ENCODE measurements around the gene SSPN. TPM values are rescaled to one million over a fixed set of nuclear protein-coding genes. Genes with fewer than 3 reads are reported as not detected.

SSPN gene
- total and polyA plus RNA-seq, 4 donors: 1.2 to 11.4 (median 6.2) TPM

DNA sequence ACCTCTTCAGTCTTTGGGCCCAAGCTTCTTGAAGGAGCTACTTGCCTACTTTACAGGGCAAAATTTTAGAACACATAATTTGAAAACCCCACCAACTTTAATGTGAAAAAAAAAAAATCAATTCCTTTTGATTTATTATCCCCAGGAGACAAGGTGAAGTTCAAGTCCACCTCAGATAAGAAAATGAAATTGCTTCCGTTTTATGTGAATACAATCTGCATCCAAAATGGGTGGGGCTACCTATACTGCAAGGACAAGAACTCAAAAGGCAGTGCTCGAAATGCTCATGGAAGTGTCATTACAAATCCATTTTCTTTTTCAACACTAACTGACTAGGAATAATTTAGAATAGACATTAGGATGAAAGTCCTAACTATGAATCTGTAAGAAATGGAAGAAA, 45.7 kb downstream of the SSPN start:
- TF ChIP-seq, protein P1, sequence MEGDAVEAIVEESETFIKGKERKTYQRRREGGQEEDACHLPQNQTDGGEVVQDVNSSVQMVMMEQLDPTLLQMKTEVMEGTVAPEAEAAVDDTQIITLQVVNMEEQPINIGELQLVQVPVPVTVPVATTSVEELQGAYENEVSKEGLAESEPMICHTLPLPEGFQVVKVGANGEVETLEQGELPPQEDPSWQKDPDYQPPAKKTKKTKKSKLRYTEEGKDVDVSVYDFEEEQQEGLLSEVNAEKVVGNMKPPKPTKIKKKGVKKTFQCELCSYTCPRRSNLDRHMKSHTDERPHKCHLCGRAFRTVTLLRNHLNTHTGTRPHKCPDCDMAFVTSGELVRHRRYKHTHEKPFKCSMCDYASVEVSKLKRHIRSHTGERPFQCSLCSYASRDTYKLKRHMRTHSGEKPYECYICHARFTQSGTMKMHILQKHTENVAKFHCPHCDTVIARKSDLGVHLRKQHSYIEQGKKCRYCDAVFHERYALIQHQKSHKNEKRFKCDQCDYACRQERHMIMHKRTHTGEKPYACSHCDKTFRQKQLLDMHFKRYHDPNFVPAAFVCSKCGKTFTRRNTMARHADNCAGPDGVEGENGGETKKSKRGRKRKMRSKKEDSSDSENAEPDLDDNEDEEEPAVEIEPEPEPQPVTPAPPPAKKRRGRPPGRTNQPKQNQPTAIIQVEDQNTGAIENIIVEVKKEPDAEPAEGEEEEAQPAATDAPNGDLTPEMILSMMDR (IDR thresholded peaks at IDR 0.05; ENCODE audit: control extremely low read depth, extremely low read depth): no peak

DNA sequence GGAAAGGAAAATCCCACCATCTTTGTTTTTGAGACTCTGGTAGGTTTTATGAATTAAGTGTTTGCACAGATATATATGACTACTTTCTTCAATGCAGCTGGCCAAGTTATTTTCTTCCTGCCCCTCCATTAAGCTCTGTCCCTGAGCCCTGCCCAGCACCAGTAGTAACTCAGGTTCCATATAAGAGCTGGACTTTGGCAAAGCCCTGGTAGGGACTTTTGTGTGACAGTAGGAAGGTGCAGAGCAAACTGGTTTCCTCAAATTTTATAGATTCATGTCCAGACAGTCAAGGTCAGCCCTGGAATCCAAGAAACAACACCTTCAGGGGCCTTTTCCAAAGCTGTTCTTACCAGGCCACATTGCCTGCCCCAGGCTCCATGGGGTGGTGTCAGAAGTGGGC, 47.3 kb downstream of the SSPN start:
- H3K36me3 ChIP-seq (ENCODE audit: control insufficient read depth in 4 of 4, insufficient read depth in 4 of 4, low read length in 4 of 4): no peaks in the 10 kb centered on the region

More for the DNA sequence above, 45.7 kb downstream of the SSPN start:
- Histone ChIP-seq H3K27me3 (ENCODE audit: control insufficient read depth in 3 of 3, insufficient read depth in 3 of 3, low read length in 2 of 3) (peaks cover 0 to 3% (median 0%) of the 10 kb centered on the region in 3 donors), H3K4me1 (ENCODE audit: control insufficient read depth in 5 of 5, insufficient read depth in 5 of 5, low read length in 5 of 5) (peaks cover 0 to 2% (median 0%) of the 10 kb centered on the region in 5 donors), H3K4me3 (no peak overlapping the region), H3K9me3 (ENCODE audit: control insufficient read depth in 4 of 4, insufficient read depth in 3 of 4, low read length in 3 of 4) (no peaks in the 10 kb centered on the region), H3K9ac (ENCODE audit: insufficient read depth in 1 of 2, low read length in 2 of 2) (no peak overlapping the region), H3K27ac (ENCODE audit: low read depth in 1 of 2, low read length in 1 of 2) (no peak overlapping the region), H3K36me3 (ENCODE audit: control insufficient read depth in 4 of 4, insufficient read depth in 4 of 4, low read length in 4 of 4) (no peaks in the 10 kb centered on the region)
- ATAC-seq (ENCODE audit: insufficient read depth, low FRiP score) (no peak), DNase-seq (no peak)
- 76 to 85% methylated on average over 2 of the region's 2 CpGs for WGBS, 2 donors

DNA sequence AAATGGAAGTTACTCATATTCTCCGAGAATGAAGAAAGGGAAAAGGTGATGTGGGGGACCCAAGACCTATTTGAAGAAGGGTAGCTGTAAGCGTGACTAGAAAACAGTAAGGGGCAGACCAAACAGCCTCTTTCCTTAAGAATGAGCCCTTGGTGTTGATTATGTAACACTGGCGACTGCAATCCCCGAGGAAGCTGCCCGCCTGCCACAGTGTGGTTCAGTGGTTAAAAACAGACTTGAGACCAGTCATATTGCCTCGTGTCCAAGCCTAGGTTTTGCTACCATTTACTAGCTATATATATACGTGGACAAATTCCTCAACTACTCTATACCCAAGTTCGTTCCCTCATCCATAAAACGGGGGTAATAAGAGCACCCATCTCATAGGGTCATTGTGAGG, 49.1 kb downstream of the SSPN start:
- no peak for DNase-seq
- WGBS, 2 donors: 45 to 67% methylated on average over 9 of the region's 9 CpGs
- H3K27me3 ChIP-seq (ENCODE audit: control insufficient read depth in 3 of 3, insufficient read depth in 3 of 3, low read length in 2 of 3): peaks cover 0 to 3% (median 0%) of the 10 kb centered on the region in 3 donors

More for the DNA sequence above, 47.3 kb downstream of the SSPN start:
- H3K9ac ChIP-seq (ENCODE audit: insufficient read depth in 1 of 2, low read length in 2 of 2): no peak overlapping the region
- peaks cover 0 to 2% (median 0%) of the 10 kb centered on the region in 5 donors for H3K4me1 ChIP-seq (ENCODE audit: control insufficient read depth in 5 of 5, insufficient read depth in 5 of 5, low read length in 5 of 5)
- no peak overlapping the region for H3K4me3 ChIP-seq
- TF ChIP-seq, protein P1 (IDR thresholded peaks at IDR 0.05; ENCODE audit: control extremely low read depth, extremely low read depth): no peak
- H3K27me3 ChIP-seq (ENCODE audit: control insufficient read depth in 3 of 3, insufficient read depth in 3 of 3, low read length in 2 of 3): peaks cover 0 to 3% (median 0%) of the 10 kb centered on the region in 3 donors
- DNase-seq: no peak
- H3K9me3 ChIP-seq (ENCODE audit: control insufficient read depth in 4 of 4, insufficient read depth in 3 of 4, low read length in 3 of 4): no peaks in the 10 kb centered on the region
- no peak for ATAC-seq (ENCODE audit: insufficient read depth, low FRiP score)
- no peak overlapping the region for H3K27ac ChIP-seq (ENCODE audit: low read depth in 1 of 2, low read length in 1 of 2)

More for the DNA sequence above, 49.1 kb downstream of the SSPN start:
- Histone ChIP-seq H3K9ac (ENCODE audit: insufficient read depth in 1 of 2, low read length in 2 of 2) (no peak overlapping the region), H3K27ac (ENCODE audit: low read depth in 1 of 2, low read length in 1 of 2) (no peak overlapping the region), H3K4me1 (ENCODE audit: control insufficient read depth in 5 of 5, insufficient read depth in 5 of 5, low read length in 5 of 5) (peaks cover 0 to 2% (median 0%) of the 10 kb centered on the region in 5 donors), H3K36me3 (ENCODE audit: control insufficient read depth in 4 of 4, insufficient read depth in 4 of 4, low read length in 4 of 4) (no peaks in the 10 kb centered on the region), H3K9me3 (ENCODE audit: control insufficient read depth in 4 of 4, insufficient read depth in 3 of 4, low read length in 3 of 4) (peaks cover 0 to 3% (median 0%) of the 10 kb centered on the region in 4 donors), H3K4me3 (no peak overlapping the region)
- ATAC-seq (ENCODE audit: insufficient read depth, low FRiP score): no peak
- TF ChIP-seq, protein P1 (IDR thresholded peaks at IDR 0.05; ENCODE audit: control extremely low read depth, extremely low read depth): no peak

Measured in lung (tissue), 12 donors.